CD4-positive, alpha-beta T cell (primary cell): ENCODE results near the gene WAC. TPM values are rescaled to one million over a fixed set of nuclear protein-coding genes. Genes with fewer than 3 reads are reported as not detected.

ENCODE experiments used
- ATAC-seq: fragments of 200-7000 bp; cut with Tn5 transposase; one replicate; pipeline ENCODE4 v1.10.0; 2022; ENCODE audit warnings: mild to moderate bottlenecking; ENCODE audit not compliant: poor library complexity
- CTCF ChIA-PET: fragments of 350-600 bp; sonication (Branson Sonifier 250); formaldehyde crosslinking; loops from one replicate; lab custom pipeline; 2021; ENCODE audit warnings: antibody characterized with exemption, inconsistent platforms; lab: Charles Lee
- POLR2A ChIA-PET: fragments of 350-600 bp; sonication (Branson Sonifier 250); formaldehyde crosslinking; loops from one replicate; lab custom pipeline; 2021; ENCODE audit warnings: antibody characterized with exemption, inconsistent platforms; lab: Charles Lee
- DNase-seq, 14 experiments: peaks; one replicate each; pipeline ENCODE4 v3.0.0-alpha.2; 2013 to 2020; ENCODE audit warnings: mixed read lengths in 2 of 14
- H3K27ac ChIP-seq, 2 donors: one replicate each; pipeline versions ENCODE4 v1.5.1 to v1.7.0; 2013; ENCODE audit warnings: low read length in 2 of 2, low read depth in 1 of 2, mild to moderate bottlenecking in 1 of 2
- H3K27me3 ChIP-seq, 2 experiments: 1 replicate in 1 of 2; 2 replicates in 1 of 2; pipeline versions ENCODE4 v1.6.1 to v1.7.0; 2013; ENCODE audit warnings: low read length in 2 of 2, control low read depth in 1 of 2, mild to moderate bottlenecking in 1 of 2, moderate library complexity in 1 of 2; ENCODE audit not compliant: insufficient read depth in 2 of 2, control insufficient read depth in 1 of 2
- H3K36me3 ChIP-seq: one replicate; pipeline ENCODE4 v1.6.1; 2013; ENCODE audit warnings: low read length, control low read depth; ENCODE audit not compliant: insufficient read depth
- H3K4me1 ChIP-seq: one replicate; pipeline ENCODE4 v1.6.1; 2013; ENCODE audit warnings: low read length, control low read depth; ENCODE audit not compliant: insufficient read depth
- H3K4me3 ChIP-seq: one replicate; pipeline ENCODE4 v1.5.1; 2013; ENCODE audit warnings: mild to moderate bottlenecking, low read length, moderate library complexity
- H3K9me3 ChIP-seq, 2 experiments: 1 replicate in 1 of 2; 2 replicates in 1 of 2; pipeline versions ENCODE4 v1.6.1 to v1.7.0; 2013; ENCODE audit warnings: low read length in 2 of 2, mild to moderate bottlenecking in 2 of 2, control low read depth in 1 of 2, moderate library complexity in 1 of 2; ENCODE audit not compliant: control insufficient read depth in 1 of 2, insufficient read depth in 1 of 2
- H3K27ac Mint-ChIP-seq: one replicate; pipeline ENCODE4 v1.8.0; 2020; ENCODE audit warnings: mixed read lengths
- H3K27me3 Mint-ChIP-seq: one replicate; pipeline ENCODE4 v1.8.0; 2021; ENCODE audit warnings: mixed read lengths
- H3K36me3 Mint-ChIP-seq: one replicate; pipeline ENCODE4 v1.8.0; 2021; ENCODE audit warnings: low read depth, mixed read lengths
- H3K4me1 Mint-ChIP-seq: one replicate; pipeline ENCODE4 v1.8.0; 2021; ENCODE audit warnings: low read depth, mixed read lengths
- H3K4me3 Mint-ChIP-seq: one replicate; pipeline ENCODE4 v1.8.0; 2020; ENCODE audit warnings: mild to moderate bottlenecking, mixed read lengths
- H3K9me3 Mint-ChIP-seq: one replicate; pipeline ENCODE4 v1.8.0; 2020; ENCODE audit warnings: mixed read lengths
- CTCF ChIP-seq: fragments of 200-600 bp; IDR thresholded peaks from one replicate; pipeline ENCODE4 v1.8.0; 2022; ENCODE audit warnings: antibody characterized with exemption, mild to moderate bottlenecking
- intact Hi-C, 2 experiments: fragments of 100-400 bp; cut with DNase I in 1 of 2; cut with micrococcal nuclease in 1 of 2; formaldehyde crosslinking; loops; one replicate each; pipeline versions ENCODE4 v1.15.1 to v1.9.0; 2023 to 2025; cut with DNase I, micrococcal nuclease
- total RNA-seq, 174 experiments: library from RNA in 2 of 174; stranded (reverse) in 2 of 174; gene quantifications; one replicate each; pipeline ENCODE4 v1.2.3 and lab custom pipeline; 2021 to 2026

Gene WAC
- total RNA-seq, 2 experiments from 2014 or later, result 169 to 177 TPM

DNA sequence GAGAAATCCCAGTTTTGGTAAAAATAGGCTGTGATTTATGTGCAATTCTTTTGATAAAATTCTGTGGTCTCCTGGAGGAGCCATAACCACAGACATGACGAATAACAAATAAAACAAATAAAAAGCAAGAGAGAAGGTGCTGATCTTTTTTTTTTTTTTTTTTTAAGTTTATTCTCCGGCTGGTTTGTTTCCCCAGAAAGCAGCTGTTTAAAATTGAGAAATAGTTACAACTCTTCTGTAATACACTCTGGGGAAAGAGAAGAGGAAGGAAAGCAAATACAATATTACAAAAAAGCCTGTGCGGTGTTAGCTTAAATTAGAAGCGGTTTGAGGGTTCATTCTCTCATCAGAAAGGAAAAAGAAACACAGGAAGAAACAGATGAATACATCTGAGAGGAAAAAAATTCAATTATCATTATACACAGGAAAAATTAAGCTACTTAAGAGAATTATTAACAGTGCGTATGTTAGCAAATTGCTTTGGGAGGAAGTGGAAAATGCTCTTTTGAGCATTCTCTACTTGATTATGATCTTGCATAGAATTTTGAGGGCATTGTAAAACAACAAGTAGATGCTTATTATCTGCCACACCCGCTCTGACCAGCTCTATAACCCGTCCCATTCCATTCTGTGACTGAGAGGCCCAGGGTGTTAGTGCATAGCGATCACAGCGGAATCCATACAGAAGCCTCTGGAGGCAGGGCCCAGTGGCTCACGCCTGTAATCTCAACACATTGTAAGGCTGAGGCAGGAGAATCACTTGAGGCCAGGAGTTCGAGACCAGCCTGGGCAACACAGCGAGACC, 40.6 kb upstream of the WAC start:
- no peak for ATAC-seq
- peaks cover 21% of the 10 kb centered on the region for H3K27me3 Mint-ChIP-seq
- no peaks in the 10 kb centered on the region for H3K9me3 Mint-ChIP-seq
- no peaks in the 10 kb centered on the region for H3K4me1 Mint-ChIP-seq
- POLR2A ChIA-PET, result no interaction called here
- no peaks in the 10 kb centered on the region for H3K36me3 ChIP-seq
- no peak overlapping the region for H3K27ac ChIP-seq
- TF ChIP-seq CTCF, result no peak
- H3K36me3 Mint-ChIP-seq, result no peaks in the 10 kb centered on the region
- no peak overlapping the region for H3K27ac Mint-ChIP-seq
- H3K27me3 ChIP-seq, result no peaks in the 10 kb centered on the region
- CTCF ChIA-PET, result no interaction called here
- no peaks in the 10 kb centered on the region for H3K4me1 ChIP-seq
- DNase-seq, result peak in 1 of 14 experiments; percentile 6
- H3K4me3 Mint-ChIP-seq, result no peak overlapping the region
- H3K9me3 ChIP-seq, result no peaks in the 10 kb centered on the region
- intact Hi-C loops, result no loop called here
- no peak overlapping the region for H3K4me3 ChIP-seq

GRCh38 chr10:28494420-28494819, 38.5 kb upstream of the WAC start:
- intact Hi-C loops, result no loop called here
- Histone ChIP-seq H3K4me1 (no peaks in the 10 kb centered on the region), H3K4me3 (no peak overlapping the region), H3K27me3 (no peaks in the 10 kb centered on the region), H3K9me3 (no peaks in the 10 kb centered on the region), H3K27ac (no peak overlapping the region), H3K36me3 (no peaks in the 10 kb centered on the region)
- H3K36me3 Mint-ChIP-seq, result no peaks in the 10 kb centered on the region
- H3K27me3 Mint-ChIP-seq, result peaks cover 9% of the 10 kb centered on the region
- ATAC-seq, result no peak
- H3K9me3 Mint-ChIP-seq, result no peaks in the 10 kb centered on the region
- H3K4me1 Mint-ChIP-seq, result no peaks in the 10 kb centered on the region
- H3K4me3 Mint-ChIP-seq, result no peak overlapping the region
- DNase-seq, result no peak
- H3K27ac Mint-ChIP-seq, result no peak overlapping the region
- TF ChIP-seq CTCF, result no peak
- ChIA-PET CTCF (no interaction called here), POLR2A (interaction anchor here (1.2 kb wide), 1 partner anchor 38 kb away, joined by 4 read pairs; no protein-coding TSS in a partner anchor)

GRCh38 chr10:28495084-28495483, 37.8 kb upstream of the WAC start:
- Mint-ChIP-seq H3K9me3 (no peaks in the 10 kb centered on the region), H3K4me3 (no peak overlapping the region), H3K27ac (no peak overlapping the region), H3K4me1 (no peaks in the 10 kb centered on the region), H3K27me3 (peaks cover 8% of the 10 kb centered on the region), H3K36me3 (no peaks in the 10 kb centered on the region)
- CTCF ChIA-PET, result no interaction called here
- H3K4me3 ChIP-seq, result no peak overlapping the region
- ATAC-seq, result no peak
- H3K4me1 ChIP-seq, result no peaks in the 10 kb centered on the region
- H3K27me3 ChIP-seq, result no peaks in the 10 kb centered on the region
- no peaks in the 10 kb centered on the region for H3K36me3 ChIP-seq
- TF ChIP-seq CTCF, result no peak
- intact Hi-C loops, result no loop called here
- H3K27ac ChIP-seq, result no peak overlapping the region
- POLR2A ChIA-PET, result interaction anchor here (1.2 kb wide), 1 partner anchor 37 kb away, joined by 4 read pairs; no protein-coding TSS in a partner anchor
- no peak for DNase-seq
- no peaks in the 10 kb centered on the region for H3K9me3 ChIP-seq
